NCI-H1694 (cell line): ENCODE measurements around the gene PKNOX2.

Source experiments
- DNase-seq: peaks from one replicate; lab custom pipeline; 2025; lab: John Stamatoyannopoulos, UW

The PKNOX2 gene

DNA sequence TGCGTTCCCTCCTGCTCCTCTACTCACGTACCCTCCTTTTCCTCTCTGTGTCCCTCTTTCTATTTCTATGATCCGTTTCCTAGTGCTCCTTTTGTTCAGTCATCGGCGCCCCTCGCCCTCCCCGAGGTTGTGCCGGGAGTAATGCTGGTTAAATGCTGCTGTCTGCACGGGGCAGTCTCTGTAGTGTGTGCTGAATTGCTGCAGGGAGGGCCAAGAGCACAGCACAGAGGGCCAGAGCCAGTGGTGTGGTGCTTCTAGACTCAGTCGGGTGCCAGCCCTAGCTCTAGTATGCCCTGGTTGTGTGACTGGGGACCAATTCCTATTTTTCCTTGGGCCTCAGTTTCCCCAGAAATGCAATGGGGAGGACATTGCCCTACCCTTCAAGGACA lies 98.3 kb downstream of the PKNOX2 start:
- no peak for DNase-seq

DNA sequence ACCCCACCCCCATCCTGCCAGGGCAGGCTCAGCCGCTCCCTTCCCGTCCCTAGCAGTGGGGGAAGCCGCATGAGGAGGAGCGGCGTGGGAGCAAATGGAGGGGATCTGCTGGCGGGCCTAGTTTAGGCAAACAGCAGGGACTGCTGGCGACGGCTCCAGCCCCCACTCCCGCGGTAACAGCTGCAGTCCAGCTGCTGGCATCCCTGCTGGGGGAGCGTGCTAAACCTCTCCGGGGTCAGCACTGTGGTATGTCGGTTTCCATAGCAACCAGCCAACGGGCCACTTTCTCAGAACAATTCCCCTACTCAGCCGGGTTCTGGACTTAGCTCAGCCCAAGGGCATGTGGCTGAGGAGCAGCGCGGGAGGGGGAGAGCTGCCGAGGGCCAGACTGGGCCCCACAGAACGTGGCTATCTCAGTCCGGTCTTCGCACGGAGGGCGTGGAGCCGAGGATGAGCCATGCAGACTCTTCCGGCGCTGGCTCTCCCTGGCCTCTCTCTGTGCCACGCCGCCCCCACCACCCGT lies 98.8 kb downstream of the PKNOX2 start:
- DNase-seq: no peak

GRCh38 chr11:125264100-125265022 lies 99.8 kb downstream of the PKNOX2 start:
- no peak for DNase-seq

- DNase-seq: no peak
Measured at GRCh38 chr11:125267548-125267947, 103.0 kb downstream of the PKNOX2 start.

- no peak for DNase-seq
Measured at GRCh38 chr11:125268611-125269010, 104.1 kb downstream of the PKNOX2 start.

- no peak for DNase-seq
Measured at GRCh38 chr11:125270106-125270505, 105.6 kb downstream of the PKNOX2 start.

GRCh38 chr11:125270711-125271110 lies 106.2 kb downstream of the PKNOX2 start:
- no peak for DNase-seq

DNA sequence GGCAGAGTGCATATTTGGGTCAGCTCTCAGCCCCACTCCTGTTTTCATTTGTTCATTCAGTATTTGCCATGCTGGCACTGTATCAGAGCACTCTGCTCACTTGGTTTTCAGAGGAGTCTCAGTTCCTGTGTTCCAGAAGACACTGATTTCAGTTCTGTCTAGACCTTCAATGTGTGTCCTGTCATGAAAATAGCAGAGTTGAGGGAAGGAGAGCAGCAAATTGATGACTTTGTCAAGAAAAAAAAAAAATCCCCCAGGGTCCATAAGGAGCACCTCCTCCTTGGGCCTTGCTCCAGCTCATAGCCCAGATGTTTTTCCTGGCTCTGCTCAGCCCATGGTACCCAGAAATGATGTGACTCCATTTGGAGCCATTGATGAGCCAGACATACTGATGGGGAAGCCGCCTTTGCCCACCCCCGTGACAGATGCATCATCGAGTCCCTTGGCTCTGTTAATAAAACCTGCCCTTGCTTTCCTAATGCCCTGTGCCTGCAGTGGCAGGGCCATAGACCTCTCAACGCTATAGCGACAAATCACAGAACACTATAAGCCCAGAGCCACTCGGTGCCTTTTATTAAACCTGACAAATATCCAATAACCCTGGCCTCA lies 107.0 kb downstream of the PKNOX2 start:
- DNase-seq: no peak

GRCh38 chr11:125272092-125272491 lies 107.5 kb downstream of the PKNOX2 start:
- DNase-seq: no peak

- DNase-seq: no peak
Measured at GRCh38 chr11:125272821-125273220, 108.3 kb downstream of the PKNOX2 start.

DNA sequence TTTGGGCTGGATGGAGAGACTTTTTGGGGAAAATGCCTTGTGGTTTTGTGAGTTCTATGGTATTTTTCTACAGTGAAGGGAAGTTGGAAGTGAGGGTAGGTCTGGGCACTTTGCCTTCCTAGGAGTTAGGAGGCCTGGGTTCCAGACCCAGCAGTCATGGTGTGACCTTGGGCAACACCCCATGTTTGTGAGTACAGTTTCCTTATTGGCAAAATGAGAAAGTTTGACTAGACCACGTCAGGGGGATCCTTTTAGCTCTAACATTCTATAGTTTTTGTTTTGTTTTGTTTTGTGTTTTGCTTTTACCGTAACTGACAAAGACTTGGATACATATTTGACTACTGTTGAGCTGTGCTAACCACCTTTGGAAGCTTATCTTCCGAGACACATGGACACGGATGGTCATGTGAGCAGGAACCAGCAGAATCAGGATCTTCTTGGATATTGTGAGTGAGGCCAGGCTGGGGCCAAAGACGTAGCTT lies 109.0 kb downstream of the PKNOX2 start:
- DNase-seq: no peak

DNA sequence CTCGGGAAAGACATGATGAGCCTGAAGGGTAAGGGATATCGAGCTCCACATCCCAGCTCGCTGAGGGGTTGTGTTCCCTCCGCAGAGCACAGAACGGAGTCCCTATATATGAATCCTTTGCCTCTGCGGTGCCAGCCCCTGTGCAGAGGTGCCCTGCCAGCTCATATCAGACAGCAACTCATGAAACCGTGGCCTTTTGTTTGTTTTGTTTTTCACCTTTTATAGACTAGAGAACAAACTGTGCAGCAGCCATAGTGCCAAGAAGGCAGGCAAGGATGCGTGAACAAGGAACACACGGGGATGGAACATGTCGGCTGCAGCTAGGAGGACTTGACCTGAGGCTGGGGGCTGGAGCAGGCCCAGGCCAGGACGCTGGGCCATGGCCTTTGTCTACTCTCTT lies 109.8 kb downstream of the PKNOX2 start:
- DNase-seq: no peak

- no peak for DNase-seq
Measured at GRCh38 chr11:125274774-125275173, 110.2 kb downstream of the PKNOX2 start.

DNA sequence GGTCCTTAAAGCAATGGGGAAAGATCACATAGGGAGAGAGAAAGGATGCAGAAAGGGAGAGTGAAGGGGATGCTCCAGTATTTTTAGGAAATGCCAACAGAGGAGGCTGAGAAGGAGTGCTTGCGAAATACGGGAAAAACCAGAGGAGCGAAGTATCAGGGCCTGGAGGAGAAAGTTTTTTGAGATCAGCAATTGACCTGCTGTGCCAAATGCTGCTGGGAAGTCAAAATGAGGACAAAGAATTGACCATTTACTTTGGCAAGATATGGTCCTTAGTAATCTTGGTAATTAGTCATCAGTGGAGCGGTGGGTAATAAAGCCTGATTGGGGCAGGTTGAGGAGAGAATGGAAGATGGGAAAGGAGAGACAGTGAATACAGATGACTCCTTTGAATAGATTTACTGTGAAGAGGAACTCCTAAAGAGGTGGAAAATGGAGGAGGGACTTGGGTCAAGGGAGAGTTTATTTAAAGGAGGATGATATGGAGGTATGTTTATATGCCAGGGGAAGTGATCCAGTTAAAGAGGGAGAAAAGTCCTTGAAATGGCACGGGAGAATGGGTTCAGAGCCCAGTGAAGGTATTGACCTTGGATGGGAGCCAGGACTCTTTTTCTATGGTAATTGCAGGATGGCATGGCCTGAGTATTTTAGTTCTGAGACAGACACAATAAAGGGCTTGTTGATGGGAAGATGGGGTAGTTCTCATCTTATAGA lies 111.5 kb downstream of the PKNOX2 start:
- no peak for DNase-seq

DNA sequence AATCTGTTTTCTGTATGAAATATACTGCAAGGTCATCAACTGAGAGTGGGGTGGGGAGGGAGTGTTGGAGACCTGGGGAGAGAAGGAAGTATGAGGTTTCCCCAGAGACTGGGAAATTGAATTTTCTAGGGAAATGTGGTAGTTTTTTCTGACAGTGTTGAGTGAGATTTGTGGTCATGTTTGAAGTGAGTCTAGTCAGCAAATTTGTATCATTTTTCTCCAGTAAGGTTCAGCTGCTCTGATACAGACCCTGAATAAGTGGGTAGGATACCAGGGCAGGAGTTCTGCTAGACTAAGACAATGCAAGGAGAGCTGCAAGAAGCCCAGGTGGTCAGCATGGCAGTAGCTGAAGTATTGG lies 112.0 kb downstream of the PKNOX2 start:
- DNase-seq: no peak

- DNase-seq: no peak
Measured at GRCh38 chr11:125279676-125280418, 115.3 kb downstream of the PKNOX2 start.

DNA sequence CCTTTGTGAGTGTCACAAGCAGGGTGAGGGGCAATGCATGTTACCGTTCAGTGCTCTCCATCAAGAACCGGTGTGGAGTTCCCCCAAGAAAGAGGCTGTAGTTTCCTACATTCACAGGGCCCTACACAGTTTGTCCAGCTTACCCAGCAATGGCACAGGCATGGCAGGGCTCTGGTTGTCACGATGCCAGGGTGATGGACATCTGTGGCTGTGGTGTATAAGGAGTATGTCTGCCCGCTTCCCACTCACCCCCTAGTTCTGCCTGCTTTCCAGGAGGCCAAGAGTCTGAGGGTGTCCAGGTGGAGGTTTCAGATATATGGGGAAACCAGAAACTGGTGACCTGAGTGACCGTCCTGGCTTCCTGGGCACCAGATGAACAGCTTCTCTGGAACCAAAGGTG lies 116.1 kb downstream of the PKNOX2 start:
- no peak for DNase-seq

DNA sequence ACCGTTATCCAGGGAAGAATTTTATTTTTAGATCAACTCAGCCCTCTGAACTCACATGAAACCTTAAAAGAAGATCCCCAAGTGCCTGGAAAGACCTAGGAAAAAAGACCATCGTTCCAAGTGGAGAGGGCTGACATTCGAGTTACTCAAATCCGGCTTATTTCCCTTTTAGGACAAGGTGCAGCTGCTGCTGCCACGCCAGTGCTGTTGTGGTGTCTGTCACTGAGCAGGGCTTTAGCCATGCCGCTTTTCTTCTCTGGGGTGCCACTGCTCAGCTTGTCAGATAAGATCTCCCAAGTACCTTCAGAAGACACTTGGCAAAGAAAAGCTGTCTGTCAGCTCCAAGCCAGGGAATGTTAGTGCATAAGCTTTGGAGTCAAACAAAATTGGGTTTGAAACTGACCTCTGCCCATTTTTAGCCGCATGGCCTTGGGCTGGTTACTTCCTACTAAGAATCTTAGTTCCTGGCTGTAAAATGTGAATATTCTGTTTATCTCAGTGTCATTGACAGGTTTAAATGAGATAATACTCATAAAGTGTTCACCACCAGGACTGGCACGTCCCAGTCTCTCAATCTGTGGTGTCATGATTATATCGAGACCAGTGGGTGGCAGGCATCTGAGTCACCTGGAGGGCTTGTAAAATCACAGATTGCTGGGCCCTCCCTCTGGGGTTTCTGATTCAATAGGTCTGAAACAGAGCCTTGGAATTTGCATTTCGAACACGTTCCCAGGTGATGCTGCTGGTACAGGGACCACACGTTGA lies 117.5 kb downstream of the PKNOX2 start:
- DNase-seq: no peak

- DNase-seq: no peak
Measured at GRCh38 chr11:125282596-125282914, 118.0 kb downstream of the PKNOX2 start.

GRCh38 chr11:125284245-125284850 lies 119.8 kb downstream of the PKNOX2 start:
- DNase-seq: no peak

DNA sequence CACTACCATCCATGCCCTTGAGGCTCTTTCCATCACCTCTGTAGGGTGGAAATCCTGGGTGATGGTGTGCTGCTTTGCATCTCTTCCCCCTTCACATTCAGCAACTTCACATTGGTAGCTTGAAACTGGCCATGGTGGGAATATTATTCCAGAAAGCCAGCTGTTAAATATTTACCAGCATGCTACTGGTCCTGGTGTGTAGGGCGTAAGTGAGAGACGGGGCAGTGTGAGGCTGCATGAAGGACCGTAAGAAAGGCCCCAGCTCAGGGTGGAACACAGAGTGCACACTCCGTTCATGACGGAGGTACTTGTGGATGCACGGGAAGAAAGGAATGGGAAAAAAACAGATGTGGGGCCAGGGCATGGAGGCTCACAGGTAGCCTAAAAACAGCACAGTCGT lies 121.3 kb downstream of the PKNOX2 start:
- no peak for DNase-seq
